Suprapubic skin (tissue), 4 donors: ENCODE data around the gene TRDN. TPM values are rescaled to one million over a fixed set of nuclear protein-coding genes. Genes with fewer than 3 reads are reported as not detected.

Experiments
- DNase-seq, 2 donors: peaks; one replicate each; pipeline ENCODE4 v3.0.0-alpha.2; 2019; ENCODE audit warnings: low spot score in 2 of 2
- H3K27ac ChIP-seq: fragments of 200-600 bp; sonication (generic); one replicate; pipeline ENCODE4 v1.5.1; 2019
- H3K27me3 ChIP-seq: fragments of 200-600 bp; sonication (generic); one replicate; pipeline ENCODE4 v1.5.1; 2019
- H3K36me3 ChIP-seq: fragments of 200-600 bp; sonication (generic); one replicate; pipeline ENCODE4 v1.5.1; 2019
- H3K4me1 ChIP-seq: fragments of 200-600 bp; sonication (generic); one replicate; pipeline ENCODE4 v1.5.1; 2019
- H3K4me3 ChIP-seq: fragments of 200-600 bp; sonication (generic); one replicate; pipeline ENCODE4 v1.5.1; 2019; ENCODE audit warnings: mild to moderate bottlenecking
- H3K9me3 ChIP-seq: fragments of 200-600 bp; sonication (generic); one replicate; pipeline ENCODE4 v1.5.1; 2019
- EP300 ChIP-seq: sonication (generic); formaldehyde crosslinking; IDR thresholded peaks from one replicate; pipeline ENCODE4 v1.6.1; 2017; ENCODE audit warnings: antibody characterized with exemption
- POLR2A ChIP-seq, 2 donors: fragments of 450-650 bp; IDR thresholded peaks; one replicate each; pipeline ENCODE4 v1.6.1; 2017; ENCODE audit warnings: antibody characterized with exemption in 2 of 2, mild to moderate bottlenecking in 2 of 2, moderate library complexity in 2 of 2
- POLR2AphosphoS5 ChIP-seq, 3 donors: sonication (generic); formaldehyde crosslinking; IDR thresholded peaks; one replicate each; pipeline ENCODE4 v1.6.1; 2017; ENCODE audit warnings: antibody characterized with exemption in 3 of 3
- WGBS: methylation state at CpG from one replicate; pipeline ENCODE4 v1.1.5; 2018; 5-methylcytosine and 5-hydroxymethylcytosine counted together
- total RNA-seq, 4 donors: library from RNA; depleted of rRNA; stranded (reverse); fragments of >200 nt; gene quantifications; one replicate each; pipeline ENCODE4 v1.1.0, GENCODE V29; 2016
- TF ChIP-seq, protein P1 (sequence below), 2 donors: fragments of 200-600 bp in 1 of 2; fragments of 450-650 bp in 1 of 2; sonication (generic) in 1 of 2; IDR thresholded peaks; one replicate each; pipeline ENCODE4 v1.5.1; 2016 to 2019; ENCODE audit warnings: antibody characterized with exemption in 2 of 2, mild to moderate bottlenecking in 1 of 2, moderate library complexity in 1 of 2

The TRDN gene
- total RNA-seq, 4 donors from 2014 or later = not detected

DNA sequence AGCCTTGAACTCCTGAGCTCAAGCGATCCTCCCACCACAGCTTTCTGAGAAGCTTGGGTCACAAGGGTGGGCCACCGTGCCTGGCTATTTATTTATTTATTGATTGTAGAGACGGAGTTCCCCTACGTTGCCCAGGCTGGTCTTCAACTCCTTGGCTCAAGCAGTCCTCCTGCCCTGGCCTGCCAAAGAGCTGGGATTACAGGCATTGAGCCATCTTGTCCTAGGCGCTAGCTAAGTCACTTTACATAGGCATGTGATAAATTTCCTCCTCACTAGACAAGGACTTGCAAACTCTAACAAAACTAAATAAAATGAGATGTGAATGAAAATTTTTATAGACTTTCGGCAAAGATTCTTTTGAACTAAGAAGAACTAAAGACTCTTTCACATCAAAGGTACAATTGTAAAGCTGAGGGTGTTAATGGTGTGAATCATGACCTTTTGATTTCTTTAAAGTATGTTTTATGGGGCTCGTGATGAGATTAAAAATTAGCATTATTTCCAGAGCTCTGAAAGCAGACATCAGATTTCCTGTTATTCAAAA, 428.7 kb downstream of the TRDN start:
- Histone ChIP-seq H3K4me3 (no peak overlapping the region), H3K27ac (no peak overlapping the region), H3K9me3 (no peaks in the 10 kb centered on the region), H3K4me1 (no peaks in the 10 kb centered on the region), H3K36me3 (no peaks in the 10 kb centered on the region), H3K27me3 (no peaks in the 10 kb centered on the region)
- WGBS = 72% methylated on average over 7 of the region's 7 CpGs
- DNase-seq = no peak
- TF ChIP-seq, protein P1, sequence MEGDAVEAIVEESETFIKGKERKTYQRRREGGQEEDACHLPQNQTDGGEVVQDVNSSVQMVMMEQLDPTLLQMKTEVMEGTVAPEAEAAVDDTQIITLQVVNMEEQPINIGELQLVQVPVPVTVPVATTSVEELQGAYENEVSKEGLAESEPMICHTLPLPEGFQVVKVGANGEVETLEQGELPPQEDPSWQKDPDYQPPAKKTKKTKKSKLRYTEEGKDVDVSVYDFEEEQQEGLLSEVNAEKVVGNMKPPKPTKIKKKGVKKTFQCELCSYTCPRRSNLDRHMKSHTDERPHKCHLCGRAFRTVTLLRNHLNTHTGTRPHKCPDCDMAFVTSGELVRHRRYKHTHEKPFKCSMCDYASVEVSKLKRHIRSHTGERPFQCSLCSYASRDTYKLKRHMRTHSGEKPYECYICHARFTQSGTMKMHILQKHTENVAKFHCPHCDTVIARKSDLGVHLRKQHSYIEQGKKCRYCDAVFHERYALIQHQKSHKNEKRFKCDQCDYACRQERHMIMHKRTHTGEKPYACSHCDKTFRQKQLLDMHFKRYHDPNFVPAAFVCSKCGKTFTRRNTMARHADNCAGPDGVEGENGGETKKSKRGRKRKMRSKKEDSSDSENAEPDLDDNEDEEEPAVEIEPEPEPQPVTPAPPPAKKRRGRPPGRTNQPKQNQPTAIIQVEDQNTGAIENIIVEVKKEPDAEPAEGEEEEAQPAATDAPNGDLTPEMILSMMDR (IDR thresholded peaks at IDR 0.05) = no peak
- TF ChIP-seq POLR2AphosphoS5 (IDR thresholded peaks at IDR 0.05) (no peak), POLR2A (IDR thresholded peaks at IDR 0.05) (no peak)

GRCh38 chr6:123203928-123204327, 432.8 kb downstream of the TRDN start:
- no peak for DNase-seq
- Histone ChIP-seq H3K4me1 (no peaks in the 10 kb centered on the region), H3K36me3 (no peaks in the 10 kb centered on the region), H3K27ac (no peak overlapping the region), H3K9me3 (peaks cover 5% of the 10 kb centered on the region), H3K4me3 (no peak overlapping the region), H3K27me3 (no peaks in the 10 kb centered on the region)
- TF ChIP-seq POLR2AphosphoS5 (IDR thresholded peaks at IDR 0.05) (no peak), POLR2A (IDR thresholded peaks at IDR 0.05) (no peak), EP300 (no peak)
- TF ChIP-seq, protein P1 (IDR thresholded peaks at IDR 0.05) = no peak
- 63% methylated on average over 1 of the region's 1 CpG for WGBS

DNA sequence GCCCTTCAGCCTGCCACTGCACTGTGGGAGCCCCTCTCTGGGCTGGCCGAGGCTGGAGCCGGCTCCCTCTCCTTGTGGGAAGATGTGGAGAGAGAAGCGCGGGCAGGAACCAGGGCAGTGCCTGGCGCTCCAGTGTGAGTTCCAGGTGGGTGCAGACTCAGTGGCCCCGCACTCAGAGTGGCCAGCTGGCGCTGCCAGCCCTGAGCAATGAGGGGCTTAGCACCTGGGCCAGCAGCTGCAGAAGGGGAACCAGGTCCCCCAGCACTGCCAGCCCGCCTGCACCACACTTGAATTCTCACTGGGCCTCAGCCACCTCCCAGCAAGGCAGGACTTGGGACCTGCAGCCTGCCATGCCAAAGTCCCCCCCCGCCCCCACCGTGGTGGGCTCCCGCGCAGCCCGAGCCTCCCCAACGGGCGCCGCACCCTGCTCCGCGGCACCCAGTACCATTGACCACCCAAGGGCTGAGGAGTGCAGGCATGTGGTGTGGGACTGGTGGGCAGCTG, 434.8 kb downstream of the TRDN start:
- no peaks in the 10 kb centered on the region for H3K36me3 ChIP-seq
- H3K4me1 ChIP-seq = no peaks in the 10 kb centered on the region
- WGBS = 86% methylated on average over 7 of the region's 18 CpGs
- peaks cover 5% of the 10 kb centered on the region for H3K9me3 ChIP-seq
- no peak overlapping the region for H3K4me3 ChIP-seq
- no peak overlapping the region for H3K27ac ChIP-seq
- TF ChIP-seq, protein P1 (IDR thresholded peaks at IDR 0.05) = no peak
- TF ChIP-seq POLR2A (IDR thresholded peaks at IDR 0.05) = no peak
- TF ChIP-seq EP300 = no peak
- no peak for TF ChIP-seq POLR2AphosphoS5 (IDR thresholded peaks at IDR 0.05)
- DNase-seq = no peak
- H3K27me3 ChIP-seq = no peaks in the 10 kb centered on the region

DNA sequence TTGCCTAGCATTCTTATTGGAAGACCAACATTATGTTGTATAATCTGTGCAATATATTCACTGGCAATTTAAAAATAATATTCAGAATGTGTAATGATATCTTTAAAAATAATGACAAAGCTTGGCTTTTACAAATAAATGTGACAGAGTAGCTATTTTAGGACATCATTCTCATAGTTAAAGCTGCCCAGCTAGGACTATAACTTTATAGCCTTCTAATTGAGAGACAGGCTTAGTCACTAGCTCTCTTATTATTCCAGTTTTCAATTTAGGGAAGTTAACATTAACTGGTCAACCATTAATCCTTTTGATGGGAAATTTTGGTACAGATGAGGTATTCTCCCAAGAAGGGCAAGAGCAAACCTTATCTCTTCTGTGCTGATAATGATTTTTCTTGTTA, 443.5 kb downstream of the TRDN start:
- Histone ChIP-seq H3K4me3 (no peak overlapping the region), H3K9me3 (no peaks in the 10 kb centered on the region), H3K36me3 (no peaks in the 10 kb centered on the region), H3K4me1 (no peaks in the 10 kb centered on the region), H3K27ac (no peak overlapping the region), H3K27me3 (no peaks in the 10 kb centered on the region)
- no peak for DNase-seq
- TF ChIP-seq POLR2AphosphoS5 (IDR thresholded peaks at IDR 0.05) = no peak

DNA sequence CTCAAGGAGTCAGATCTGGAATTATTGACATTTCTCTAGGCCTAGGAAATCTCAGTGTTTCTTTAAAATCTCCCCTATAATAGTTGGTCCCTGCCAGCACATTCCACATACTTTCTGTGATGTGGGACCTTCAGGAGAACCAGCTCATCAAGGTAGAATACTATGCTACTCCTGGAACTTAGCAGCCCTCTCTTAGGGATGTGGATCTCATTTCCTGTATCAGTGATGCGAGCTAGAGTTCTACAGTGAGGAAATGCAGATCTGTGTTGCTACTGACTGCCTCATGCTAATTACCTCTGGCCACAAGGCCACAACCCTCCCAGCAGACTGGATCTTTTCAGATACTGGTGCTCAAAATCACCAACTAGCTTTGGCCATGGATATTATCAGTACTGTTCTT, 446.9 kb downstream of the TRDN start:
- WGBS = 93% methylated on average over 1 of the region's 1 CpG
- no peak for DNase-seq
- no peaks in the 10 kb centered on the region for H3K36me3 ChIP-seq
- H3K4me3 ChIP-seq = no peak overlapping the region
- TF ChIP-seq POLR2AphosphoS5 (IDR thresholded peaks at IDR 0.05) = no peak
- TF ChIP-seq POLR2A (IDR thresholded peaks at IDR 0.05) = no peak
- TF ChIP-seq EP300 = no peak
- TF ChIP-seq, protein P1 (IDR thresholded peaks at IDR 0.05) = no peak
- no peak overlapping the region for H3K27ac ChIP-seq
- H3K27me3 ChIP-seq = no peaks in the 10 kb centered on the region
- H3K4me1 ChIP-seq = no peaks in the 10 kb centered on the region
- no peaks in the 10 kb centered on the region for H3K9me3 ChIP-seq

- Histone ChIP-seq H3K27me3 (no peaks in the 10 kb centered on the region), H3K4me1 (no peaks in the 10 kb centered on the region), H3K9me3 (no peaks in the 10 kb centered on the region), H3K4me3 (no peak overlapping the region), H3K36me3 (no peaks in the 10 kb centered on the region), H3K27ac (no peak overlapping the region)
- 90% methylated on average over 7 of the region's 7 CpGs for WGBS
- TF ChIP-seq, protein P1 (IDR thresholded peaks at IDR 0.05) = no peak
- TF ChIP-seq EP300 (no peak), POLR2A (IDR thresholded peaks at IDR 0.05) (no peak), POLR2AphosphoS5 (IDR thresholded peaks at IDR 0.05) (no peak)
- DNase-seq = no peak
These were observed 453.8 kb downstream of the TRDN start for GRCh38 chr6:123182998-123183397.
